ENCODE data around the gene NEURL2.

DNA sequence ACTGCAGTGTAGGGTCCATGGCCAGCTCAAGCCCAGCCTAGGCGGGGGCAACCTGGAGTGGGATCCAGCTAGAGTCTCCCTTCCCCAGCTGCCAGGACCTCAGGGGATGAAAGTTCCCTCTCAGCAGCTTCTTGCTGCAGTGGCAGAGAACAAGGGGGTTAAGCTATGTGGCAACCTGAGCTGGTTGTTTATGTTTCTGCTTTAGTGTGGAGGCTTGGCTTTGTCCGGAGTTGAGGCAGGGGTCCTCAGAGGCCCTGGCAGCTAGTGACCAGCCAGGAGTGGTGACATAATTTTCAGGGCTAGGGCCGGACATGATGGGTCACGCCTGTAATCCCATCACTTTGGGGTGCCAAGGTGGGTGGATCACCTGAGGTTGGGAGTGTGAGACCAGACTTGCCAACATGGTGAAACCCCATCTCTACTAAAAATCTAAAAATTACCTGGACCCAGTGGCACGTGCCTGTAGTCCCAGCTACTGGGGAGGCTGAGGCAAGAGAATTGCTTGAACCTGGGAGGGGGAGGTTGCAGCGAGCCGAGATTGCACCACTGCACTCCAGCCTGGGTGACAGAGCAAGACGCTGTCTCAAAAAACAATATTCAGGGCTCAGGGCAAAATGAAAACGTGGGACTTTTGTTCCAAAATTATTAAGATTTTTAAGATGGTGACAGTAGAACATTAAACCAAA is 35.0 kb upstream of the NEURL2 start:
- TF ChIP-seq ZC3H10 (CRISPR knock-in tag; IDR thresholded peaks at IDR 0.05) (no peak), RARB (CRISPR knock-in tag; IDR thresholded peaks at IDR 0.05) (no peak), SNAI2 (CRISPR knock-in tag; IDR thresholded peaks at IDR 0.05) (no peak), ISL1 (CRISPR knock-in tag; IDR thresholded peaks at IDR 0.05) (no peak), BACH2 (CRISPR knock-in tag; IDR thresholded peaks at IDR 0.05; ENCODE audit: borderline replicate concordance) (no peak), GLIS3 (CRISPR knock-in tag; IDR thresholded peaks at IDR 0.05) (no peak), TCF4 (CRISPR knock-in tag; IDR thresholded peaks at IDR 0.05; ENCODE audit: borderline replicate concordance) (no peak), ZFP30 (CRISPR knock-in tag; IDR thresholded peaks at IDR 0.05) (no peak), ZFP3 (CRISPR knock-in tag; IDR thresholded peaks at IDR 0.05) (no peak), OSR1 (CRISPR knock-in tag; IDR thresholded peaks at IDR 0.05) (no peak), ESRRG (CRISPR knock-in tag; IDR thresholded peaks at IDR 0.05) (no peak)
- TF ChIP-seq, protein P1, sequence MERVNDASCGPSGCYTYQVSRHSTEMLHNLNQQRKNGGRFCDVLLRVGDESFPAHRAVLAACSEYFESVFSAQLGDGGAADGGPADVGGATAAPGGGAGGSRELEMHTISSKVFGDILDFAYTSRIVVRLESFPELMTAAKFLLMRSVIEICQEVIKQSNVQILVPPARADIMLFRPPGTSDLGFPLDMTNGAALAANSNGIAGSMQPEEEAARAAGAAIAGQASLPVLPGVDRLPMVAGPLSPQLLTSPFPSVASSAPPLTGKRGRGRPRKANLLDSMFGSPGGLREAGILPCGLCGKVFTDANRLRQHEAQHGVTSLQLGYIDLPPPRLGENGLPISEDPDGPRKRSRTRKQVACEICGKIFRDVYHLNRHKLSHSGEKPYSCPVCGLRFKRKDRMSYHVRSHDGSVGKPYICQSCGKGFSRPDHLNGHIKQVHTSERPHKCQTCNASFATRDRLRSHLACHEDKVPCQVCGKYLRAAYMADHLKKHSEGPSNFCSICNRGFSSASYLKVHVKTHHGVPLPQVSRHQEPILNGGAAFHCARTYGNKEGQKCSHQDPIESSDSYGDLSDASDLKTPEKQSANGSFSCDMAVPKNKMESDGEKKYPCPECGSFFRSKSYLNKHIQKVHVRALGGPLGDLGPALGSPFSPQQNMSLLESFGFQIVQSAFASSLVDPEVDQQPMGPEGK (CRISPR knock-in tag; IDR thresholded peaks at IDR 0.05; ENCODE audit: borderline replicate concordance) = no peak

Measured in SK-N-SH treated with all-trans-retinoic acid at 6 μM for 48 hours (cell line).